WI38 (cell line): ENCODE results near the gene GTPBP1.

Source experiments
- H3K4me3 ChIP-seq: 2 replicates; pipeline ENCODE4 v1.5.1; 2011; ENCODE audit warnings: low read depth, mild to moderate bottlenecking, control low read depth, low read length
- CTCF ChIP-seq: IDR thresholded peaks from 2 replicates; pipeline ENCODE4 v1.5.1; 2012; ENCODE audit warnings: low read depth, mild to moderate bottlenecking, control low read depth, low read length

GTPBP1 gene

GRCh38 chr22:38727123-38727522 lies 21.4 kb downstream of the GTPBP1 start:
- H3K4me3 ChIP-seq, result no peak overlapping the region
- no peak for TF ChIP-seq CTCF

GRCh38 chr22:38727530-38728451 lies 22.0 kb downstream of the GTPBP1 start:
- no peak for TF ChIP-seq CTCF
- no peak overlapping the region for H3K4me3 ChIP-seq

GRCh38 chr22:38728871-38729796 lies 23.4 kb downstream of the GTPBP1 start:
- H3K4me3 ChIP-seq, result no peak overlapping the region
- no peak for TF ChIP-seq CTCF

- TF ChIP-seq CTCF, result no peak
- no peak overlapping the region for H3K4me3 ChIP-seq
Measured at GRCh38 chr22:38729946-38730345, 24.2 kb downstream of the GTPBP1 start.

GRCh38 chr22:38730411-38730871 lies 24.7 kb downstream of the GTPBP1 start:
- TF ChIP-seq CTCF, result no peak
- no peak overlapping the region for H3K4me3 ChIP-seq

GRCh38 chr22:38731703-38732161 lies 26.0 kb downstream of the GTPBP1 start:
- no peak overlapping the region for H3K4me3 ChIP-seq
- no peak for TF ChIP-seq CTCF
